Stimulated activated CD8-positive, alpha-beta memory T cell treated with anti-CD3 and anti-CD28 coated beads, Interleukin-15, amount 100 ng/mL, for 24 hours (primary cell): ENCODE measurements around the gene C10orf71.

ENCODE experiments used
- DNase-seq: peaks from one replicate; pipeline ENCODE4 v3.0.0-alpha.2; 2020; ENCODE audit warnings: low read depth

The C10orf71 gene

GRCh38 chr10:49334964-49335363 is 36.0 kb downstream of the C10orf71 start:
- no peak for DNase-seq

- no peak for DNase-seq
These were observed 36.5 kb downstream of the C10orf71 start for GRCh38 chr10:49335364-49335972.

GRCh38 chr10:49338604-49339003 is 39.6 kb downstream of the C10orf71 start:
- no peak for DNase-seq

GRCh38 chr10:49344840-49345239 is 45.9 kb downstream of the C10orf71 start:
- DNase-seq = no peak

GRCh38 chr10:49347342-49347741 is 48.4 kb downstream of the C10orf71 start:
- no peak for DNase-seq

GRCh38 chr10:49347827-49348226 is 48.9 kb downstream of the C10orf71 start:
- no peak for DNase-seq

- DNase-seq = no peak
These were observed 49.6 kb downstream of the C10orf71 start for GRCh38 chr10:49348593-49348992.

- no peak for DNase-seq
These were observed 50.4 kb downstream of the C10orf71 start for GRCh38 chr10:49349390-49349789.

GRCh38 chr10:49350138-49350537 is 51.2 kb downstream of the C10orf71 start:
- no peak for DNase-seq

GRCh38 chr10:49350846-49351532 is 52.0 kb downstream of the C10orf71 start:
- DNase-seq = no peak

GRCh38 chr10:49351669-49352068 is 52.7 kb downstream of the C10orf71 start:
- DNase-seq = no peak

GRCh38 chr10:49352323-49352722 is 53.4 kb downstream of the C10orf71 start:
- no peak for DNase-seq

GRCh38 chr10:49353026-49353894 is 54.3 kb downstream of the C10orf71 start:
- DNase-seq = no peak

- no peak for DNase-seq
These were observed 55.1 kb downstream of the C10orf71 start for GRCh38 chr10:49353895-49354566.

- DNase-seq = no peak
These were observed 55.6 kb downstream of the C10orf71 start for GRCh38 chr10:49354593-49354992.

- no peak for DNase-seq
These were observed 56.3 kb downstream of the C10orf71 start for GRCh38 chr10:49355221-49355620.

GRCh38 chr10:49356181-49356580 is 57.2 kb downstream of the C10orf71 start:
- no peak for DNase-seq

GRCh38 chr10:49356944-49357343 is 58.0 kb downstream of the C10orf71 start:
- DNase-seq = no peak

GRCh38 chr10:49357910-49358309 is 58.9 kb downstream of the C10orf71 start:
- no peak for DNase-seq

GRCh38 chr10:49359349-49360270 is 60.6 kb downstream of the C10orf71 start:
- no peak for DNase-seq
